Measurements from ENCODE around the gene FAM118B. TPM values are rescaled to one million over a fixed set of nuclear protein-coding genes. Genes with fewer than 3 reads are reported as not detected.

FAM118B gene
- total and polyA plus RNA-seq, 2 of the 8 experiments (the other 6 are each of a cell fraction or from before 2014, with no cell fraction given), result 25.3 to 48.3 TPM

DNA sequence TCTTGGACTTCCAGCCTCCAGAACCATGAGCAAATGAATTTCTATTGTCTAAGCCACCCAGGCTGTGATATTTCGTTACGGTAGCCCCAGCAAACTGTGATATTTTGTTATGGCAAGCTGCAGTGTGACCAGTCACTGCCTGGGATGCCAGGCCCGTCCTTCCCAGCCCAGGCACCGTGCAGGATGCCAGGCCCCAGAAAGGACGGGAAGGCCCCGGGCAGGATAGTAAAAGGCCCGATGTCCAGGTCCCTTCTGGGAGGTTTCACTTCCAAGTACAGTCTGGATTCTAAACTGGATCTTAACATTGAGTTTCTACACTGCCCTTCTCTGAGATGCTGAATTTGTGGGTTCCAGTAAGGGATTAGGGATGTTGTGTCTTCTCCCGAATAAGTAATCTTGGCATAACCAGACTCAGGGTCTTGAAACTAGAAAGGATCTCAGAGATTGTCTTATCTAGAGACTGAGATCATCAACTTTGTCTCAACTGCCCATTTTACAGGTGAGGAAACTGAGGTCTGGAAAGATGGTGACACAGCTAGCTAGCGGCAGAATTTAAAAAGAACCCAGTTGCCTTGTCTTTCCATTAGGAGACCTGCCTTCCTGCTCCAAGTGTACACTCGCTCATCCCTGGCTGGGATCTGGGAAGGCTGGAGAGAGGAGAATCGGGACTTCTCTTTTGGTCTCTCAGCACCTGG is 20.1 kb upstream of the FAM118B start:
- Histone ChIP-seq H3K36me3 (ENCODE audit: control insufficient read depth in 2 of 4, insufficient read depth in 4 of 4, low read length in 3 of 4) (peaks cover 3 to 14% (median 8%) of the 10 kb centered on the region in 4 experiments; a peak in 6 of 8 replicates), H3K27me3 (replicated peaks in 1 of 4; ENCODE audit: control insufficient read depth in 3 of 4, extremely low read depth in 1 of 4, insufficient read depth in 3 of 4, low read length in 3 of 4) (no peaks in the 10 kb centered on the region), H3K27ac (ENCODE audit: low read depth, low read length) (no peak overlapping the region), H3K4me1 (replicated peaks in 1 of 4; ENCODE audit: control insufficient read depth in 3 of 4, insufficient read depth in 4 of 4, low read length in 3 of 4) (peaks cover 0 to 2% (median 0%) of the 10 kb centered on the region in 4 experiments; a peak in 1 of 7 replicates), H4K20me1 (replicated peaks in 1 of 2; ENCODE audit: control insufficient read depth in 1 of 2, insufficient read depth in 2 of 2, low read length in 2 of 2) (peaks cover 0 to 6% of the 10 kb centered on the region in 2 experiments), H2BK20ac (ENCODE audit: low read length) (no peak overlapping the region), H2AFZ (ENCODE audit: low read length) (no peak overlapping the region), H3K23me2 (ENCODE audit: low read depth, low read length) (no peaks in the 10 kb centered on the region), H3K14ac (ENCODE audit: insufficient read length) (no peak overlapping the region), H3K4ac (replicated peaks; ENCODE audit: insufficient read length, low read depth, low read length) (no peak overlapping the region), H3K56ac (replicated peaks; ENCODE audit: insufficient read length, low read depth, low read length) (no peak overlapping the region), H3K9me3 (ENCODE audit: insufficient read depth in 2 of 2, low read depth in 1 of 2, low read length in 1 of 2) (no peaks in the 10 kb centered on the region; a peak in 1 of 4 replicates), H2BK12ac (ENCODE audit: low read depth, low read length) (no peak overlapping the region), H3K79me1 (ENCODE audit: low read depth, low read length) (no peaks in the 10 kb centered on the region; the same call in 1 of the 2 replicates), H3K23ac (ENCODE audit: insufficient read length) (no peak overlapping the region), H2AK5ac (ENCODE audit: low read depth, low read length) (no peak overlapping the region), H4K5ac (ENCODE audit: insufficient read length, low read depth, low read length) (no peak overlapping the region), H3K9ac (replicated peaks in 1 of 4; ENCODE audit: extremely low read depth in 1 of 4, low read depth in 3 of 4, low read length in 3 of 4) (no peak overlapping the region), H4K91ac (replicated peaks; ENCODE audit: insufficient read length, low read length) (no peak overlapping the region), H3K18ac (ENCODE audit: extremely low read depth, low read length) (no peak overlapping the region), H3K4me3 (ENCODE audit: extremely low read depth in 1 of 4, insufficient read depth in 2 of 4, low read depth in 3 of 4, low read length in 4 of 4) (no peak overlapping the region), H3K4me2 (ENCODE audit: insufficient read depth in 1 of 2, low read depth in 2 of 2, low read length in 2 of 2) (no peak overlapping the region), H3K79me2 (ENCODE audit: control insufficient read depth in 1 of 2, insufficient read depth in 2 of 2, low read length in 2 of 2) (no peaks in the 10 kb centered on the region), H2BK5ac (ENCODE audit: low read depth, low read length) (no peak overlapping the region), H2BK15ac (ENCODE audit: low read length) (no peak overlapping the region), H2BK120ac (replicated peaks; ENCODE audit: low read depth, low read length) (no peak overlapping the region), H4K8ac (ENCODE audit: extremely low read depth, insufficient read depth, low read length) (no peak overlapping the region)
- FAIRE-seq (no peak), DNase-seq (ENCODE audit: low read depth in 1 of 2, low spot score in 2 of 2) (no peak)
- WGBS, 2 experiments (ENCODE audit: extremely low coverage in 1 of 2, insufficient coverage in 1 of 2, insufficient read length in 1 of 2, insufficient replicate concordance in 2 of 2, low coverage in 1 of 2, low lambda C conversion rate in 2 of 2, missing lambda C conversion rate in 1 of 2), result 90% methylated on average over 11 of the region's 11 CpGs; no CpG with 5 or more reads in 1 of the 2 experiments
- POLR2A ChIA-PET (ENCODE audit: partially characterized antibody), result interaction anchor here (1.4 kb wide), 2 partner anchors 8 to 130 kb away, joined by 3 read pairs; no protein-coding TSS in a partner anchor
- CTCF ChIA-PET (ENCODE audit: partially characterized antibody), result interaction anchor here (0.7 to 12.5 kb wide), 9 partner anchors 13 to 273 kb away, joined by 3 to 118 read pairs (median 4); no protein-coding TSS in a partner anchor
- TF ChIP-seq GABPA (IDR thresholded peaks at IDR 0.05; ENCODE audit: borderline replicate concordance, insufficient read depth, low read length), result no peak
- TF ChIP-seq SIX5 (IDR thresholded peaks at IDR 0.05; ENCODE audit: low read depth, low read length), result no peak
- TF ChIP-seq KDM4A (IDR thresholded peaks at IDR 0.05; ENCODE audit: low read depth, low read length, severe bottlenecking), result no peak
- no peak for TF ChIP-seq RXRA (IDR thresholded peaks at IDR 0.05; ENCODE audit: insufficient read depth, low read depth, low read length)
